Measurements from ENCODE around the gene PRRT3.
A peak's percentile ranks its signal among the peaks of the same experiment; 100 is the strongest.

Gene PRRT3

DNA sequence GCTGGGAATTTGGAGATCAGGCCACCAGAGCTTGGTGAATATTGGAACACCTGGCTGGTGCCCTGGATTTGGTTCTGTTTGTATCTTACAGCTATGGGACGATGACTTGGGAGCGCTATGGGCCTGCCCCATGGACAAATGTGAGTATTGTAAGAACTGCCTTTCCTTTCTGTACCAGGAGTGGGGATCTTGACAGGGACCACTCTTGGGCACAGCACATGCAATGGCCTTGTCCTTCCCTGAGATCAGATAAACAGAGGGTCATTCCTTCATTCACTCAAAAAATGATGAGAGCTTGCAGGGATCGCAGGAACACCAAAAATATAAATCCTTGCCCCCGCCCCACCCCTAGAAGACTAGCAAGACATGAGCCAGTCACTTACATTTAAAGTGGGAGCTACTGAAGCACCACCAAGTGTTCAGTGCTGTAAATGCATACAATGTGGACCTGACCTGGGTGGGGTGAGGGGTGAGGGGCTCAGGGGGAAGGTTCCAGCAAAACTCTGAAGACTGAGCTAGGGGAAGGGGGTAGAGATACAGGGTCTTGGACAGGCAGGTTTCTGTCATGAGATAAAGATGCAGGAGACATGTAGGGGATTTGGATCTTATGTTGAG is 21.3 kb downstream of the PRRT3 start:
- no peak overlapping the region for H3K27ac ChIP-seq
- no peak overlapping the region for H3K4me3 ChIP-seq

DNA sequence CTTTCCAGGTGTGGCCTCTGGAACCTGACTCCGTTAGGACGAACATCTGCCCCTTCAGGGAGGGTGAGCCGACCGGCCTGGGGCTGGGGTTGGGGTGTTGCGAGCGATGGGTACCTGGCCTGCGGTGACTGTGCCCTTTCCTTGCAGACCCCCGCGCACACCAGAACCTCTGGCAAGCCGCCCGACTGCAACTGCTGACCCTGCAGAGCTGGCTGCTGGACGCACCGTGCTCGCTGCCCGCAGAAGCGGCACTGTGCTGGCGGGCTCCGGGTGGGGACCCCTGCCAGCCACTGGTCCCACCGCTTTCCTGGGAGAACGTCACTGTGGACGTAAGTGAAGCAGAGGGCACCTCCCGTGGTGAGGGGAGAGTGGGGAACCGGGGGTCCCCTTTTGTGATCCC is 24.1 kb downstream of the PRRT3 start:
- Histone ChIP-seq H3K27ac (no peak overlapping the region), H3K4me3 (no peak overlapping the region)

- H3K4me3 ChIP-seq, result no peak overlapping the region
- H3K27ac ChIP-seq, result peak overlapping the region in 8 of 21 experiments; percentile 10 to 91 (median 84)
Measured at GRCh38 chr3:9918261-9919038, 33.8 kb downstream of the PRRT3 start.

DNA sequence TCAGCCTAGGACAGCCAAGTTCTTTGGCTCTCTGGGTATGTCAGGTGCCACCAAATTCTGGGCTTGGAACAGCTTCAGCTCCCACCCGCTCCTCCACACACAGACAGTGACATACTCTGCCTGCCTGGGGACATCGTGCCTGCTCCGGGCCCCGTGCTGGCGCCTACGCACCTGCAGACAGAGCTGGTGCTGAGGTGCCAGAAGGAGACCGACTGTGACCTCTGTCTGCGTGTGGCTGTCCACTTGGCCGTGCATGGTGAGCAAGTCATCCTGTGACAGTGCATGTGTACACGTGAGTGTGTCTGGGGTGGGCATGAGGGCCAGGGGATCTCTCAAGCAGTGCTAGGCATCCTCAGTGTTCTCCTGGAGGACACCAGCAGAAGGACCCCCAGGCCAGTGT is 34.4 kb downstream of the PRRT3 start:
- peak overlapping the region in 3 of 7 experiments; percentile 41 to 51 (median 51) for H3K4me3 ChIP-seq
- H3K27ac ChIP-seq, result peak overlapping the region in 15 of 21 experiments; percentile 66 to 91 (median 86)

GRCh38 chr3:9916734-9917680 is 35.2 kb downstream of the PRRT3 start, which contains the start of gene IL17RC:
Gene IL17RC, plus strand, starts transcription at chr3:9917098. Its CDS starts 218 bp downstream, at chr3:9917316.
- peak within 1 kb of the TSS; percentile 29 to 60 (median 51) for H3K4me3 ChIP-seq

GRCh38 chr3:9916346-9916733 is 35.9 kb downstream of the PRRT3 start:
- Histone ChIP-seq H3K4me3 (peak overlapping the region; percentile 29 to 60 (median 51)), H3K27ac (peak overlapping the region in 20 of 21 experiments; percentile 34 to 91 (median 83))

More at GRCh38 chr3:9916734-9917680, 35.2 kb downstream of the PRRT3 start, which contains the start of gene IL17RC:
- peak within 1 kb of the TSS; percentile 57 to 91 (median 83) for H3K27ac ChIP-seq

- Histone ChIP-seq H3K4me3 (peak overlapping the region; percentile 34 to 60 (median 51)), H3K27ac (peak overlapping the region; percentile 57 to 91 (median 83))
Measured at GRCh38 chr3:9915254-9916141, 36.7 kb downstream of the PRRT3 start.

DNA sequence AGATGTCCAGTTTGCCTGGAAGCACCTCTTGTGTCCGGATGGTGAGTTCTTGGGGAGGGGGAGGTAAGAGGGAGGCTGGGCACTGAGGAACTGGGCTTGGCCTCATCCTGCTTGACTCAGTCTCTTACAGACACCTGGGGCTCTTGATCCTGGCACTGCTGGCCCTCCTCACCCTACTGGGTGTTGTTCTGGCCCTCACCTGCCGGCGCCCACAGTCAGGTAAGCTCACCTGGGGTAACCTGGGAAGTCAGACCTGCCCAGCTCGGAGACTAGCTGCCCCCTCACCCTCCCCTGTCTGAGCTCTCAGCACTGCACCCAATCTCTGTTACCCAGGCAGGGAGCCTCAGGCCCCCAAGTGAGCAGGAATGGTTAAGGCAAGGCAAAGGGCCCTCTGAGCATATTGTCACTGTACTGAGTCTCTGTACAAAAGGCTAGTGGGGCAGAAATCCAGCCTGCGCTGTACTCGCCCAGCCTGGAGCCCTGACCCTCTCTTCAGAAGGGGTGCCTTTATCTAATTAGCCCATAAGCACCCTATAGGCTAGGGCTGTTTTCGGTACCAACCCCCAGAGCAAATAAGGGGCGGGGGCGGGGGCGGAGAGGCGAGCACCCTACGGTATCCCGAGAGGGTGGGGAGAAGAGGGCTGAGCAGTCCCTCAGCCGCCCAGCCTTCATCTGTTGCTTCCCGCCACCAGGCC is 37.5 kb downstream of the PRRT3 start:
- peak overlapping the region; percentile 34 to 60 (median 51) for H3K4me3 ChIP-seq
- H3K27ac ChIP-seq, result peak overlapping the region in 18 of 21 experiments; percentile 66 to 91 (median 83)

- Histone ChIP-seq H3K4me3 (no peak overlapping the region), H3K27ac (peak overlapping the region in 8 of 21 experiments; percentile 66 to 91 (median 84))
Measured at GRCh38 chr3:9914011-9914410, 38.2 kb downstream of the PRRT3 start.

DNA sequence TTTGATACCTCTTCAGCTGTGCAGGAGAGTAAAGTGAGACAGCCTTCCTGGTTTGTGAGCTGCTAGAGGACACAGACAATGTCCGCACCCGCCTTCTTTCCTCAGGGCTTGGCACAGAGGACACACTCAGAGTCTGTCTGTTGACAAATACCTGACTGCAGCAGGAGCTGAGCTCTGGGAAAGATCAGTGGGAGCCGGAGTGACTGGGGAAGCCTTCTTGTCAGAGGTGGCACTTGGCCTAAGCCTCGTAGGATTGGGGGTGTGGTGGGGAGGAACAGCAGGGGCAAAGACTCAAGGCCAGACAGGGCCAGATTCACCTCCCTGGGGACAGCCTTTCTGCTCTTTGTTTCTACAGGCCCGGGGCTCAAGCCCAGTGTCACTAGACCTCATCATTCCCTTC is 38.6 kb downstream of the PRRT3 start:
- H3K4me3 ChIP-seq, result no peak overlapping the region
- peak overlapping the region in 6 of 21 experiments; percentile 9 to 86 (median 56) for H3K27ac ChIP-seq

- no peak overlapping the region for H3K4me3 ChIP-seq
- H3K27ac ChIP-seq, result no peak overlapping the region
Measured at GRCh38 chr3:9912294-9912935, 39.8 kb downstream of the PRRT3 start.

DNA sequence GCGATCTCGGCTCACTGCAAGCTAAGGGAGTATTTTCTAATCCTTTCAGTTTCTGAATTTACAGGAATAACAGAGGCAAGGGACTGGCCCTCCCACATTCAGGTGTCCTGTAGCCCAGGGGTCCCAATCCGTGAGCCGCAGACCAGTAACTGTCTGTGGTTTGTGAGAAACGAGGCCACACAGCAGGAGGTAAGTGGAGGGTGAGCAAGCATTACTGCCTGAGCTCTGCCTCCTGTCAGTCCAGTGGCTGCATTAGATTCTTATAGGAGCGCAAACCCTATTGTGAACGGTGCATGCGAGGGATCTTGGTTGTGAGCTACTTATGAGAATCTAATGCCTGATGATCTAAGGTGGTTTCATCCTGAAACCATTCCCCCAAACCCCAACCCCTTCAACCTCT is 40.3 kb downstream of the PRRT3 start:
- no peak overlapping the region for H3K27ac ChIP-seq
- H3K4me3 ChIP-seq, result no peak overlapping the region

DNA sequence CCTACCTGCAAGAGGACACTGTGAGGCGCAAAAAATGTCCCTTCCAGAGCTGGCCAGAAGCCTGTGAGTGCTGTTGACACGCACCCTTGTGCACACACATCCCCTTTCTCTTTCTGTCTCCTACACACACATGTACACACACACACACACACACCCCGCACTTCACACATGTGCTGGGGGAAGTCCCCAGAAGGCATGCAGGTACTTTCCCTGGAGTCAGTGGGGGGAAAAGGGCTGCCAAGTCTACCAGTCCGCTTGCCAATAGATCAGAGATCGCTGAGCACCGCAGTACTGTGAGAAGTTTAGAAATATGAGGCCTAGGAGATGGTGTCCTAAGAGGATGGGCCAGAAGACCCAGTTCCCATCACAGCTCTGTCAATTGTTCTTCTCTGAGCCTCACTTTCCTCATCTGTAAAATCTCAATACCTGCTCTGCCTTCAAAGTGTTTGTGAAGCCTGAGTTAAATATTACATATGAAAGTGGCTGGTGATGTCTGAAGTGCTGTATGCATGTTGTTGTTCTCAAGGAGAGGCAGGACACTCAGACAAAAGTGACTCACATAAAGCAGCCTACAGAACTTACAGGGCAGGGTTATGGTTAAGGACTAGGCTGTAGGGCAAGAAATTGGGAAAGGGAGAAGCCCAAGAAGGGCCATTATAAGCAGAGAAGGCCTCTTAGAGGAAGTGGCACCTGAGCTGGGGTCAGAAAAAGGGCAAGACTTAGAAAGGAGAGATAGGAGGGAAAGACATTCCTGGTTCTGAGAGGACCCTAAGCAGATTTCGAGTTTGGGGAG is 42.8 kb downstream of the PRRT3 start:
- Histone ChIP-seq H3K27ac (no peak overlapping the region), H3K4me3 (no peak overlapping the region)

DNA sequence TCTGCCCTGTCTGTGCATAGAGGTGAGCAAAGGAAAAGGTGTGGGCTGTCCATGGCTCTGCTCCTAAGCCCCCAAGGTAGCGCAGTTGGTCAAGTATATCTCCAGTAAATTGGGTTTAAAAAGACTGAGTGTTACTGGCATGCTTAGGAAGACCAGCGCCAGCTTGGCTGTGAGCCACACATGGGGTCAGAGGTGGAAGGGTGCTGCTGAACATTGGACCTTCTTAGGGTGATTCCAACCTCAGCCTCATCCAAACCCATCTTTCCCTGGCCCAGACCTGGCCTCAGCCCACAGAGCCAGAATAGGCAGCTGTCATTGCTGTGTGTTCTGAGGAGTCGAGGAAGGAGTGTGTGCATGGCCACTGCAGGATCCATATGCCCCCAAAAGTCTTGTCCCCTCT is 43.9 kb downstream of the PRRT3 start:
- H3K27ac ChIP-seq, result no peak overlapping the region
- H3K4me3 ChIP-seq, result no peak overlapping the region

DNA sequence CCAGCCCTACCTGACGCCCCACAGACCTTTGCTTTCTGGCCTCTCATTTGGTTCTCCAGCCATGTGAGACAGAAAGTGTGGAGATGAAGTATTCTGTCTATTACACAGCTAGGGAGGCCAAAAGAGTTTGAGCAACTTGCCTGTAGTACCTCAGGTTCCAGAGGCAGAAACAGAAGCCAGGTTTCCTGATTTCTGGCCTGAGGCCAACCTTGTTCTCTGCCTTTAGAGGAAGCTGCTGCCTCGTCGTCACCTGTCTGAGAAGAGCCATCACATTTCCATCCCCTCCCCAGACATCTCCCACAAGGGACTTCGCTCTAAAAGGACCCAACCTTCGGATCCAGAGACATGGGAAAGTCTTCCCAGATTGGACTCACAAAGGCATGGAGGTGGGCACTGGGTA is 45.7 kb downstream of the PRRT3 start:
- Histone ChIP-seq H3K4me3 (no peak overlapping the region), H3K27ac (no peak overlapping the region)

- peak overlapping the region in 6 of 21 experiments; percentile 11 to 87 (median 82) for H3K27ac ChIP-seq
- peak overlapping the region in 2 of 7 experiments; percentile 48 to 49 for H3K4me3 ChIP-seq
Measured at GRCh38 chr3:9903904-9904303, 48.3 kb downstream of the PRRT3 start.

- Histone ChIP-seq H3K4me3 (peak overlapping the region; percentile 18 to 49 (median 30)), H3K27ac (peak overlapping the region in 20 of 21 experiments; percentile 13 to 89 (median 80))
Measured at GRCh38 chr3:9903238-9903624, 49.0 kb downstream of the PRRT3 start.

All from skin epidermis (tissue), 12 donors.